ENCODE data around the gene GREM1. TPM values are rescaled to one million over a fixed set of nuclear protein-coding genes. Genes with fewer than 3 reads are reported as not detected.

Gene GREM1
- total RNA-seq, 2 donors from 2014 or later: 3.1 to 41.5 TPM

DNA sequence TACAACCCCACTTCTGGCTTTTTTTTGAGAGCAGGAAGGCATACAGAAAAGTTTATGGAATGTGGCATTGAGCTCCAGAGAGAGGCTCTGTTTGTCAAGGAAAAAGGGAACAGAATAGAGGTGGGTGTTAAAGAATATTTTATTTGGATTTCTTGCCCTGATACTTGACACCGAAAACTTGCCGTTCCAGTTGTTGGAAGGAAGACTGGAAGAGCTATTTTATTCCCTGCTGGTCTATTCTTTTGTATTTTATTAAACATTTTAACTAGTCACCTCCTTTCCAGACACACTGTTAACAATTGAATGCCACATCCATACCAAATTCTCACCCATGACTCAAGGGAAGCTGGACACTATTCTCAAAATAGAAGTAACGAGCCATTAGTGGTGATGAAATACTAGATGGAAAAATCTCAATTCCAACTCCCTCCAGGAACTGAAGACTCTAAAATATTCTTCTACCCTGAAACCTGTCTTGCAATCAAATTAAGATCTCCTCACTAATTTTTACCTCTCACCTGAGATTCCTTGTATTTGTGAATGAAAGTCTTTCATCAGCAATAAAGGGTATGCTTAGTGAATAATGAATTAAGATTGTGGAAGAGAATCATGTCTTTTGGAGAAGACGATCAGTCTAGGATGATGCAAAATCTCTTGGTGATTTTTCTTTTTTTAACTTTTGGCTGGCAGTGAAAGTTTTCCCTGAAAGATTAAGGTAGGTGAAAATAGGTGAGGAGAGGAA, 28.5 kb downstream of the GREM1 start:
- intact Hi-C loops (cut with DNase I): no loop called here
- Histone ChIP-seq H3K36me3 (no peaks in the 10 kb centered on the region), H3K4me1 (replicated peaks) (no peaks in the 10 kb centered on the region), H3K9me3 (no peaks in the 10 kb centered on the region), H3K27me3 (replicated peaks; ENCODE audit: insufficient read depth) (no peaks in the 10 kb centered on the region), H3K27ac (no peak overlapping the region), H3K4me3 (no peak overlapping the region)
- no peak for DNase-seq (ENCODE audit: low spot score)
- TF ChIP-seq POLR2A (IDR thresholded peaks at IDR 0.05): no peak
- TF ChIP-seq, protein P1, sequence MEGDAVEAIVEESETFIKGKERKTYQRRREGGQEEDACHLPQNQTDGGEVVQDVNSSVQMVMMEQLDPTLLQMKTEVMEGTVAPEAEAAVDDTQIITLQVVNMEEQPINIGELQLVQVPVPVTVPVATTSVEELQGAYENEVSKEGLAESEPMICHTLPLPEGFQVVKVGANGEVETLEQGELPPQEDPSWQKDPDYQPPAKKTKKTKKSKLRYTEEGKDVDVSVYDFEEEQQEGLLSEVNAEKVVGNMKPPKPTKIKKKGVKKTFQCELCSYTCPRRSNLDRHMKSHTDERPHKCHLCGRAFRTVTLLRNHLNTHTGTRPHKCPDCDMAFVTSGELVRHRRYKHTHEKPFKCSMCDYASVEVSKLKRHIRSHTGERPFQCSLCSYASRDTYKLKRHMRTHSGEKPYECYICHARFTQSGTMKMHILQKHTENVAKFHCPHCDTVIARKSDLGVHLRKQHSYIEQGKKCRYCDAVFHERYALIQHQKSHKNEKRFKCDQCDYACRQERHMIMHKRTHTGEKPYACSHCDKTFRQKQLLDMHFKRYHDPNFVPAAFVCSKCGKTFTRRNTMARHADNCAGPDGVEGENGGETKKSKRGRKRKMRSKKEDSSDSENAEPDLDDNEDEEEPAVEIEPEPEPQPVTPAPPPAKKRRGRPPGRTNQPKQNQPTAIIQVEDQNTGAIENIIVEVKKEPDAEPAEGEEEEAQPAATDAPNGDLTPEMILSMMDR (IDR thresholded peaks at IDR 0.05): no peak
- no peak for TF ChIP-seq POLR2AphosphoS5 (IDR thresholded peaks at IDR 0.05)
- WGBS: 53% methylated on average over 4 of the region's 4 CpGs

DNA sequence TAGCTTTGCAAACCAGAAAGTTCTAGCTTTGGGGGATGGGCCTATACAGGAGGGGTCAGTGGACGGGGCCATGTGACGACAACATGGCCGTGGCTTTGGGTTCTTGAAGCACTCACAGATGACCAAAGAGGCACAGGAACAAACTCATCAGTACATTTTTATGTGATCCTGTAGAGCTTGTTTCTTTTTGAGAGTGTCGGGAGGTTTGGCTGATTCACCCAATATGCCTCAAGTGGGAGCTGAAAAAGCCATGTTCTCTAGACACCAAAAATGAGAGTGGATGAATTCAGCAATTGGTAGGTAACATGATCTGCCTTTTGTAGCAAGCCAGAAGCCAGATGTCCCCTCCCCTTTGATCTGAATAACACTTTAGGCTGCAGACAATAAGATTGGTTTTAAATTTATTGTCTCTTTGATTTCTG, 30.1 kb downstream of the GREM1 start:
- no peak overlapping the region for H3K27ac ChIP-seq
- no peaks in the 10 kb centered on the region for H3K9me3 ChIP-seq
- WGBS: 71% methylated on average over 4 of the region's 4 CpGs
- no peak for DNase-seq (ENCODE audit: low spot score)
- H3K4me3 ChIP-seq: no peak overlapping the region
- no peaks in the 10 kb centered on the region for H3K36me3 ChIP-seq
- intact Hi-C loops (cut with DNase I): no loop called here
- H3K4me1 ChIP-seq (replicated peaks): no peaks in the 10 kb centered on the region
- TF ChIP-seq, protein P1 (IDR thresholded peaks at IDR 0.05): no peak
- no peak for TF ChIP-seq POLR2A (IDR thresholded peaks at IDR 0.05)
- H3K27me3 ChIP-seq (replicated peaks; ENCODE audit: insufficient read depth): no peaks in the 10 kb centered on the region

DNA sequence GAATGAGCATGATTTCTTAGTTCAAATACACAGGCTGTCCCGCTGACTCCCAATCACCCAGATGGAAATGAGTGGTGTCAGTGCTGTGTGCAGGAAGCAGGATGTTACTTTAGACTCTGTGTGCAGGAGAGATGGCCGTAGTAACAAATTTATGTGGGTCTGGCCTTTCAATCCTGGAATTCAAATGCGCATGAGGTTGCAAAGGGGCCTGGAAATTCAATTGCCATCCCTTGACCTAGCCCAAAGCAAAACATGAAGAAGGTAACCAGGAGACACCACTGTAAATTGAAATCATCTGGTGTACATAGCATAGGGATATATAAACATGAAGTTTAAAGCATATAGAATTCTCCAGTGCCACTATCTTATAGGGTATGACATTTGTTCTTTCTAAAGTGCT, 33.2 kb downstream of the GREM1 start:
- no peaks in the 10 kb centered on the region for H3K27me3 ChIP-seq (replicated peaks; ENCODE audit: insufficient read depth)
- H3K4me1 ChIP-seq (replicated peaks): no peaks in the 10 kb centered on the region
- intact Hi-C loops (cut with DNase I): no loop called here
- no peak for DNase-seq (ENCODE audit: low spot score)
- no peak overlapping the region for H3K27ac ChIP-seq
- no peaks in the 10 kb centered on the region for H3K9me3 ChIP-seq
- TF ChIP-seq POLR2A (IDR thresholded peaks at IDR 0.05): no peak
- TF ChIP-seq, protein P1 (IDR thresholded peaks at IDR 0.05): no peak
- no peaks in the 10 kb centered on the region for H3K36me3 ChIP-seq
- 61% methylated on average over 3 of the region's 3 CpGs for WGBS
- no peak overlapping the region for H3K4me3 ChIP-seq

DNA sequence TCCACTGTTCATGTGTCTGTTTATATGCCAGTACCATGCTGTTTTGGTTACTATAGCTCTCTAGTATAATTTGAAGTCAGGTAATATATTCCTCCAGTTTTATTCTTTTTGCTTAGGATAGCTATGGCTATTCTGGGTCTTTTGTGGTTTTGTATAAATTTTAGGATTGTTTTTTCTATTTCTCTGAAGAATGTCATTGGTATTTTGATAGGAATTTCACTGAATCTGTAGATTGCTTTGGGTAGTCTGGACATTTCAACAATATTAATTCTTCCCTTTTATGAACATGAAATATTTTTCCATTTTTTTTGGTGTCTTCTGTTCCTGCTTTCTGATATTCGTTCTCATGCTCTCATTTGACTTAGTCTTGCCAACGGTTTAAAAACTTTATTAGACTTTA, 39.6 kb downstream of the GREM1 start:
- TF ChIP-seq POLR2AphosphoS5 (IDR thresholded peaks at IDR 0.05) (no peak), POLR2A (IDR thresholded peaks at IDR 0.05) (no peak)
- TF ChIP-seq, protein P1 (IDR thresholded peaks at IDR 0.05): no peak
- Histone ChIP-seq H3K27me3 (replicated peaks; ENCODE audit: insufficient read depth) (no peaks in the 10 kb centered on the region), H3K9me3 (no peaks in the 10 kb centered on the region), H3K4me3 (no peak overlapping the region), H3K36me3 (no peaks in the 10 kb centered on the region), H3K4me1 (replicated peaks) (no peaks in the 10 kb centered on the region), H3K27ac (no peak overlapping the region)
- WGBS: 87% methylated on average over 2 of the region's 2 CpGs
- intact Hi-C loops (cut with DNase I): no loop called here
- DNase-seq (ENCODE audit: low spot score): no peak

DNA sequence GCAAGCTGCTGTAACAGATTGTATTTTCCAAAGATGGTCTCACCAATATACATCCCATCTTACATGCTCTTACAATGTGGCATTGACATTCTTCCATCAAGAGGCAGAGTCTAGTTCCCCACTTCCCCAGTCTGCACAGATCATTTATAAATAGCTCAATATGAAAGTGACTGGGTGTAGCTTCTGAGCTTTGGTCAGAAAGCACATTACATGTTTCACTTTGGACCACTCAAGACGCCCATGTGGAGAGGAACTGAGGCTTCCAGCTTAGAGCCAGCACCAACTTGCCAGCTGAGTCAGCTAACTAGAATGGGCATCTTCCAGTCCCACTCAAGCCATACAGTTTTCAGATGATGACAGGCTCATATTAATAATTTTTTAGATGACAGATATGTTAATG, 45.5 kb downstream of the GREM1 start:
- no peak for TF ChIP-seq POLR2A (IDR thresholded peaks at IDR 0.05)
- TF ChIP-seq POLR2AphosphoS5 (IDR thresholded peaks at IDR 0.05): no peak
- TF ChIP-seq, protein P1 (IDR thresholded peaks at IDR 0.05): no peak
- Histone ChIP-seq H3K36me3 (no peaks in the 10 kb centered on the region), H3K9me3 (no peaks in the 10 kb centered on the region), H3K27ac (no peak overlapping the region), H3K4me3 (no peak overlapping the region), H3K27me3 (replicated peaks; ENCODE audit: insufficient read depth) (no peaks in the 10 kb centered on the region), H3K4me1 (replicated peaks) (no peaks in the 10 kb centered on the region)
- whole genome bisulfite sequencing: 86% methylated on average over 1 of the region's 1 CpG
- no peak for DNase-seq (ENCODE audit: low spot score)
- intact Hi-C loops (cut with DNase I): no loop called here
